Stimulated activated CD8-positive, alpha-beta memory T cell treated with anti-CD3 and anti-CD28 coated beads, Interleukin-4, amount 100 ng/mL, for 4 hours (primary cell): Measurements from ENCODE around the gene ADTRP.
"Not testable (repeated sequence)": the region's sequence is repeated elsewhere in the genome, so short reads cannot be mapped to it uniquely, and the experiment has no call there.

Experiments
- DNase-seq, 2 donors: peaks; one replicate each; pipeline ENCODE4 v3.0.0-alpha.2; 2020; ENCODE audit warnings: low read depth in 2 of 2, low spot score in 1 of 2

Gene ADTRP

DNA sequence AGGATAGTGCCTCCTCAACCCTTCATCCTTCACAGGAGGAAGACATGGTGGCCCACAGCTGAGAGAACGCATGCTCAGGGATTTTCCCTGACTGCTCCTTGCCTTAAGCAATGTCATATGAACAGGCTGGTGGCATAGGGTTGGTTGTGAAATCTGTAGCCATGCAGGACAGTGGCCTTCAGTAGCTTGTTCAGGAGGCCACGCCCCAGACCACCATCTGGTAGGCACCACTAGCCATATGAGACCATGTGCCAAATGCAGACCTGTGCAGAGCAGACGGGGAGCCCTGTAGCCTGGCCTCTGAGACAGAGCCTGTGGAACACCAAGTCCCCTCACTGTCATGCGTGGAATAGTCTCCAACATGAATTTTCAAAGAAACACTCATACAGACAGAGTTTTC is 76.5 kb downstream of the ADTRP start:
- no peak for DNase-seq

- DNase-seq = no peak
Measured at GRCh38 chr6:11701573-11701972, 77.0 kb downstream of the ADTRP start.

GRCh38 chr6:11700118-11700718 is 78.4 kb downstream of the ADTRP start:
- no peak for DNase-seq

DNA sequence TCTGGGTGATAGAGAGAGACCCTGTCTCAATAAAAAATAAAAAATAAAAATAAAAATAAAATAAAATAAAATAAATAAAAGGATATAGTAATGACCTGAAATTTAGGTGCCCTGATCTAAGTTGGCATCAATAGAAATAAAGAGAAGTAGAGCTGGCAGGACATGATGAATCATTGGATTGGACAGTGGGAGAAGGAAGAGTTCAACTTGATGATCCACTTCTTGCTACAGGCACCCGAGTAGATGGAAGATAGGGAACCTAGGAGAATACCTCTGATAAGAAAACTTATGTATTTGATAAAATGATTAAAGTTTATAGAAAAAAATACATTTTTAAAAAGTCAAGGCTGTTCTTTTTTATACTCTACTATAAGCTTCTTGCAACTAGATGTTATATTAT is 79.0 kb downstream of the ADTRP start:
- no peak for DNase-seq

DNA sequence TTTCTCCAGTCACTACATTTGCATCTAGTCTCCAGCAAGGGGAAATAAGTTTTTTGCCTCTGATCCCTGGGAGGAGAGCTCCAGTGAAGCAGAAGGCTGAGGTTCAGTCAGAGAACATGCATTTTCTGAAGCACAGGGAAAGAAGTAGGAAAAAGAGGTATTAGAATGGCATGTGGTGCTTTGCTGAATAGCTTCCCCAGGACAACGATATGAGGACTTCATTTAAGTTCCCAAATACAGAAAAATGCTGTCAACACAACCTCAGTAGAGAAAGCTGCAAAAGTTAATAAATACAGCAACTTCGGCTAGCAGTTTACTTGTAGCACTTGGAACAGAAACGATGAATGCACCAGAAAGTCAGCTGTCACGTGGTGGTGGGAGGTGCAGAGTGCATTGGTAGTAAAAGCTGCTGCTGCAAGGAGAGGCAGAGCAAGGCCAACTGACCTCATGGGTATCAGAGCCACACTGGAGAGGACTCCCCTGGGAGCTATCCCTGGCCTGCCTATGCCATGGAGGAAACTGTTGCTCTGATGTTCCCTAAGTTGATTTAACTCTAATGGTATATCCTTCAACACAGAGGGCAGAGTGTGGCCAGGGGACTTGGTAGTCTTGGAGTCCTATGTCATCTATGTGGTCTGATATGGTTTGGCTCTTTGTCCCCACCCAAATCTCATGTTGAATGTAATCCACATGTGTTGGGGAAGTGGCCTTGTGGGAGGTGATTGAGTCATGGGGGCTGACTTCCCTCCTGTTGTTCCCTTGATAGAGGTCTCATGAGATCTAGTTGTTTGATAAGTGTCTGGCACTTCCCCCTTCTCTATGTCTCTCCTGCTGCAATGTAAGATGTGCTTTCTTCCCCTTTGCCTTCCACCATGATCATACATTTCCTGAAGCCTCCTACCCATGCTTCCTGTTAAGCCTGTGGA is 85.9 kb downstream of the ADTRP start:
- no peak for DNase-seq

DNA sequence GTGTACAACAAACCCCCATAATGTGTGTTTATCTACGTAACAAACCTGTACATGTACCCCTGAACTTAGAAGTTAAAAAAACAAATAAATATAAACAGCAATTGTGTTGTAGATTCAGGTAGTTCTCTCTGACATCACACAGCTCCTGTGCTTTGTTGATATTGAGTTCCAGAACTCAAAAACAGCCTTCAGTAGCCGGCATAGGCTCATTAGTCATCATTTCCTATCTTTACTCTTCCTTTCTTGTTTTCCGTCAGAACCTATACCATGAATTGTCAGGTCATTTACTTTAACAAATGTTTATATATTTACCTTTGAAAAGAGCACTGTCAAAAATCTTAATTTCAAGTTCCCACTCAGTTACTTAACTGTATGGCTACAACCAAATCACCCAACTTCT is 88.8 kb downstream of the ADTRP start:
- no peak for DNase-seq

DNA sequence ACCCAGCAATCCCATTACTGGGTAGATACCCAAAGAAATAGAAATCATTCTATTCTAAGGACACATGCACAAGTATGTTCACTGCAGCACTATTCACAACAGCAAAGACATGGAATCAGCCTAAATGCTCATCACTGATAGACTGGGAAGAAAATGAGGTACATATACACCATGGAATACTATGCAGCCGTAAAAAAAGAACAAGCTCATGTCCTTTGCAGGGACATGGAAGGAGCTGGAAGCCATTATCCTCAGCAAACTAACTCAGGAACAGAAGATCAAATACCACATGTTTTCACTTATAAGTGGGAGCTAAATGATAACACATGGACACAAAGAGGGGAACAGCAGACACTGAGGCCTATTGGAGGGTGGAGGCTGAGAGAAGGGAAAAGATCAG is 89.2 kb downstream of the ADTRP start:
- not testable (repeated sequence) for DNase-seq

DNA sequence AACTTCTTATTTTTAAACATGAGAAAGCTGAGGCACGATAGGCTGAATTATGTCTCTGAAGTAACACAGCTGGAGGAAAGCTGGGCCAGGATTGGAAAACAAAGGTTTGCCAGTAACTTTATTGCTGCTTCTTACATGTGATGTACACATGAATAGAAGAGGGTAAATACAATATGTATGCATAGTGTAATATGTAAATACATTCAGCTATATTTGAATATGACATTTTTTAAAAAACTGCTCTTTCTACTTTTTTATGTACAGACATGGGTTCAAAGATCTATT is 90.2 kb downstream of the ADTRP start:
- no peak for DNase-seq

DNA sequence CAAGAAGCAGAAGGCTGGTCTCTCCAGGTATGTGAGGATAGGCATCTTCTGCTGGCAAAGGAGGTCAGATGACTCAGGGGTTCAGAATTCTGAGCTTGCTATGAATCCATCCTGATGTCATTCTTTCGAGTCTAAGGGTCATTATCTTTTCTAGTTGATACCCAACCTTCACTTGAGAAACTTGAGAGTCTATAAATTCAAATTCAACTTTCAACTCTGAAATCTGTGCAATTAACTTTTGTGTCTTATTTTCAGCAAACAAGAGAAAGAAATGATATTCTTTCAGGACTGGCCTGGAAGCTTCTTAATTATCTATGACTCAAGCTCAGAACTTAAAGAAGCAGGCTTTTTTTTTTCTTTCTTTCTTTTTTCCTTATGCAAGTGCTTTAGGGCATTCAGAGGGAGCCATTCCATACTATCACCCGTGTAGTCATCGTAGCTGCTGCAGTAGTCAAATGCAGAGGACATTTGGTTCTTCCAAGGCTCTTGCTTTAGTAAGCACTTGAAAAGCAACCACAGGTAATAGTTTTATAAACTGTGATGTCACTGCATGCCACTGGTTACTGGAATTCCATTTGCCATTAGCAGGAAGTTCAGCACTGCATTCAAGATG is 93.0 kb downstream of the ADTRP start:
- DNase-seq = no peak

GRCh38 chr6:11684901-11685480 is 93.6 kb downstream of the ADTRP start:
- no peak for DNase-seq

GRCh38 chr6:11683871-11684270 is 94.7 kb downstream of the ADTRP start:
- no peak for DNase-seq

DNA sequence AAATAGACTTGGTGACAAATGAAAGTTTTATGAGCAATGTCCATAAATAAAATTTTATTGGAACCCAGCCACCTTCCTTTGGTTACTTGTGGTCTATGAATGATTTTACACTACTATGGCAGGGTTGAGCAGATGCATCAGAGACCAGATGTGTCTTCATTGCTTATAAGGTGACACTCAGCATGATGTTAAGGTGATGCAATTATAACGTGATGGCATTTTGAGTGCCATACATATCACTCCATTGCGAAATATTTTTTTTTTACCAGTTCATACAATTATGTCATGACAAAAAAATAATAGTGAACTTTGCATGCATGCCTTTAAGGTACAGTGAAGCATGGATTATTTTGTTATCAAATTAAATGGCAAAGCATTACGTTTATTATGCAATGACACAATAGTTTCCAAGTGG is 96.0 kb downstream of the ADTRP start:
- DNase-seq = no peak

DNA sequence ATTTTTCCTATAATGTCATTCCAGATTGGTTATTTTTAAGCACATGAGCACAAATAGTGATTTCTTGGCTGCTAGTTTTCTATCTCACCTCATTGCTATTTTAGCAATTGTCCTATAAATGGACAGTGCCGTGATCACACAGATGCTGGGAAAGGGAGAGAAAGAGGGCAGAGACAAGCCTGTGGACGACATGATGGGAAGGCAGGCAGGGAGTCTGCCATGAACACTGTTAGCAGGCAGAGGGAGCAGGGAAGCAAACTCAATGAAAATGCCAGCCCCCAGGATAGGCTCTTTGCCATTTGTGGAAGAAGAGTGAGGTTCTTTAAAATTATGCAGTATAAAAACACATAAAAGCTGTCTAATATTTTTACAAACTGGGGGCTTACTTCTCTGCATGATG is 96.8 kb downstream of the ADTRP start:
- no peak for DNase-seq

DNA sequence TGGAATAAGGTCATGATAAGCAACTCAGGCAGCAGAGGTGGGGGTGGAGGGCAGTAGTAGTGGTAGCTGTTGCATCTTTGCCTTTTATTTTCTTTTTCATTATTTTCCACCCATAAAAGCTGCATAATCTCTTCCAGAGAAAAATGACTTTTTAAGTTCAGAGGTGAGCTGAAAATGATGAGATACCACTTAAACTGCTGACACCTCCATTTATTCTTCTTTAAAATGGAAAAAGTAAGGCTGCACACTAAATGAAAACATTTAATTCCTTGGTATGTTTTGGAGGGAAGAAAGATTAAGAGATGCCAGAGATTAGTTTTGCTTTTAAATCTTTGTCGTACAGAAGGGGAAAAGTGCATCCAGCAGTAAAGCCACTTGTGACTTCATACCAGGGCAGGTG is 97.2 kb downstream of the ADTRP start:
- DNase-seq = no peak

- DNase-seq = not testable (repeated sequence)
Measured at GRCh38 chr6:11680479-11680878, 98.1 kb downstream of the ADTRP start.

GRCh38 chr6:11679099-11679498 is 99.5 kb downstream of the ADTRP start:
- no peak for DNase-seq

- DNase-seq = no peak
Measured at GRCh38 chr6:11675601-11676000, 103.0 kb downstream of the ADTRP start.

DNA sequence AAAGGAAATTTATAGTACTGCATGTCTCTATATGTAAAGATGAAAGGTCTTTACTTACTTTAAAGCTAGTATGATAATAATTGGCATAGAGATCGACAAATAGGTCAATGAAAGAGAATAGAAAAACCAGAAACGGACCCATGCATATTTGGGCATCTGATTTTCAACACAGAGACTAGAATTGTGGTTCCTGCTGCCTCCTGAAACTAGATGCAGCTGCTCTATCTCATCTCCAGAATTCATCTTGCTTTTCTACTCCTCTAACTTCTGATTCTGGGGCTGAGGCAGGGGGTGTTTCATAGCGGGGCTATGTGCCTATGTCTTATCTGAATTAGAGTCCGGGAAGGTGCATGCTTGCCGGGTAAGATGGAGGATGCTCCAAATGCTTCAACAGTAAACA is 105.9 kb downstream of the ADTRP start:
- DNase-seq = no peak

DNA sequence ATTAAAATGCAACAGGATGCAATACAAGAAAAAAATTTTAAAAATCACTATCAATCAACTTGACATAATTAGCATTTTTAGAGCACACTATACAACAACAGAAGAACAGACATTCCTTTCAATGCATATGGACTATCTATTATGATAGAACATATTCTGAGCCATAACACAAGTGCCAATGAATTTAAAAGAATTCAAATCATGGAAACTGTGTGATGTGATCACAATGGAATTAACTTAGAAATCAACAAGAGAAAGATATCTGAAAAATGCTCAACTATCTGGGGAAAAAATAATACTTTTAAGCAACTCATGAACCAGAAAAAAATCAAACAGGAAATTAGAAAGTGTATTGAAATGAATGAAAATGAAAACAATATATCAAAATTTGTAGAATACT is 106.3 kb downstream of the ADTRP start:
- DNase-seq = no peak

GRCh38 chr6:11669696-11670095 is 108.9 kb downstream of the ADTRP start:
- no peak for DNase-seq

DNA sequence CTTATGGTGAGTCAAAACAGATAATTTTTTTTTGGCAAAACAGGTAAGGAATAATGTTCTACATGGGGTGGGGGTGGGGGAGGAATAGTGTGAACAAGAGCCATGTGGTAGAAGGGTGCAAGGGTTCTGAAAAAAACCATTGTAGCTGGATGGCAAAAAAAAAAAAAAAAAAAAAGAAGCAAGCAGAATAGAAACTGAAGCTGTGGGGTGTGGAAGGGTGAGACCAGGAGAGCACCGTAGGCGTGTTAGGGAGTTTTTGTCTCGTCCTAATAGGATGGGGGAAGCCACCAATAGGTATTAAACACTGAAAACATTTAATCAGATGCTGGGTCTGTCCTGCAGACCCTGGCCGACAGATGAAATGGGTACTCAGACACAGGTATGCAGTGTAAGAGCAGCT is 110.1 kb downstream of the ADTRP start:
- no peak for DNase-seq

DNA sequence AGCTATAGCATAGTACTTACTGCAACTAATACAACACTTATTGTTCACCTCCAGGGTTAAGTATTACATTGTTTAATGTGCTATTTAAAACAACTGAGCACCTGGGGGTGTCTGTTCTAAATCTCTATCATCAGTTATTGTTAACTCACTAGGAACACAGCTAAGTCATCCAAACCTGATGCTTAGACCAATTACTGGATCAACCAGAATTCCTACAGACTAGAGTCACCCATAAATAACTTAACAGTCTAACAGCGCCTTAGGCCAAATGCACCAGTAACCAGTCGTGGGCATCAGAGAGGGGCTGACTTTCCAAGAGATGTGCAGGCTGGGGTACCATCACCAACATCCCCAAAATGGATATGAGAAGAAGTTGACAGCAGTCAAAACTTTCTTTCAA is 110.7 kb downstream of the ADTRP start:
- DNase-seq = no peak
